Astrocyte (in vitro differentiated cells and primary cell): ENCODE data around the gene KCNA3. TPM values are rescaled to one million over a fixed set of nuclear protein-coding genes. Genes with fewer than 3 reads are reported as not detected.

Experiments used
- DNase-seq: peaks from one replicate; pipeline ENCODE4 v3.0.0-alpha.2; 2010; ENCODE audit warnings: low read depth
- FAIRE-seq: peaks from 2 replicates; lab custom pipeline; 2011; peaks lifted over from hg19 to GRCh38; lab: Jason Lieb, UNC
- H2AFZ ChIP-seq: 2 replicates; pipeline ENCODE4 v1.6.0; 2012; ENCODE audit warnings: low read depth, low read length, inconsistent platforms
- H3K27ac ChIP-seq: 2 replicates; pipeline ENCODE4 v1.5.1; 2011; ENCODE audit warnings: low read depth, low read length, inconsistent platforms
- H3K27me3 ChIP-seq: 2 replicates; pipeline ENCODE4 v1.6.0; 2011; ENCODE audit warnings: low read length, inconsistent platforms; ENCODE audit not compliant: insufficient read depth
- H3K36me3 ChIP-seq: 2 replicates; pipeline ENCODE4 v1.5.1; 2011; ENCODE audit warnings: low read length, inconsistent platforms; ENCODE audit not compliant: insufficient read depth
- H3K4me1 ChIP-seq: 2 replicates; pipeline ENCODE4 v1.5.1; 2011; ENCODE audit warnings: low read length, inconsistent platforms; ENCODE audit not compliant: insufficient read depth
- H3K4me2 ChIP-seq: 2 replicates; pipeline ENCODE4 v1.6.0; 2012; ENCODE audit warnings: low read length, inconsistent platforms
- H3K4me3 ChIP-seq: 2 replicates; pipeline ENCODE4 v1.5.1; 2011; ENCODE audit warnings: low read depth, mild to moderate bottlenecking, low read length, inconsistent platforms; ENCODE audit not compliant: insufficient read depth
- H3K79me2 ChIP-seq: 2 replicates; pipeline ENCODE4 v1.6.0; 2012; ENCODE audit warnings: mild to moderate bottlenecking, low read length, inconsistent platforms; ENCODE audit not compliant: insufficient read depth
- H3K9ac ChIP-seq: 2 replicates; pipeline ENCODE4 v1.6.0; 2012; ENCODE audit warnings: mild to moderate bottlenecking, low read length, inconsistent platforms
- H3K9me3 ChIP-seq: 2 replicates; pipeline ENCODE4 v1.5.1; 2012; ENCODE audit warnings: low read depth, mild to moderate bottlenecking, low read length, inconsistent platforms; ENCODE audit not compliant: insufficient read depth
- H4K20me1 ChIP-seq: 2 replicates; pipeline ENCODE4 v1.6.0; 2012; ENCODE audit warnings: low read length, inconsistent platforms; ENCODE audit not compliant: insufficient read depth
- H3K27ac Mint-ChIP-seq: one replicate; pipeline ENCODE4 v1.8.0; 2021; ENCODE audit warnings: mild to moderate bottlenecking, mixed read lengths; ENCODE audit not compliant: unreplicated experiment
- H3K27me3 Mint-ChIP-seq: one replicate; pipeline ENCODE4 v1.8.0; 2021; ENCODE audit warnings: low read depth, mixed read lengths; ENCODE audit not compliant: unreplicated experiment
- H3K36me3 Mint-ChIP-seq: one replicate; pipeline ENCODE4 v1.8.0; 2021; ENCODE audit warnings: low read depth, mixed read lengths; ENCODE audit not compliant: unreplicated experiment
- H3K4me1 Mint-ChIP-seq: one replicate; pipeline ENCODE4 v1.8.0; 2021; ENCODE audit warnings: low read depth, mixed read lengths; ENCODE audit not compliant: unreplicated experiment
- H3K4me3 Mint-ChIP-seq: one replicate; pipeline ENCODE4 v1.8.0; 2021; ENCODE audit warnings: mild to moderate bottlenecking, moderate library complexity, mixed read lengths; ENCODE audit not compliant: unreplicated experiment
- H3K9me3 Mint-ChIP-seq: one replicate; pipeline ENCODE4 v1.8.0; 2021; ENCODE audit warnings: mild to moderate bottlenecking, mixed read lengths; ENCODE audit not compliant: unreplicated experiment
- EZH2 ChIP-seq: IDR thresholded peaks from 2 replicates; pipeline ENCODE4 v1.6.1; 2012; ENCODE audit warnings: mild to moderate bottlenecking, low read length, inconsistent platforms; ENCODE audit not compliant: insufficient read depth
- total RNA-seq: library from RNA; stranded (reverse); gene quantifications from 2 replicates; pipeline ENCODE4 v1.2.1, GENCODE V29; 2021
- TF ChIP-seq, protein P1 (sequence below): IDR thresholded peaks from 2 replicates; pipeline ENCODE4 v1.5.1; 2011; ENCODE audit warnings: low read depth, mild to moderate bottlenecking, inconsistent platforms, low read length, moderate library complexity; ENCODE audit not compliant: insufficient read depth

The KCNA3 gene
- total RNA-seq, 1 donor from 2014 or later, result 0.09 TPM

DNA sequence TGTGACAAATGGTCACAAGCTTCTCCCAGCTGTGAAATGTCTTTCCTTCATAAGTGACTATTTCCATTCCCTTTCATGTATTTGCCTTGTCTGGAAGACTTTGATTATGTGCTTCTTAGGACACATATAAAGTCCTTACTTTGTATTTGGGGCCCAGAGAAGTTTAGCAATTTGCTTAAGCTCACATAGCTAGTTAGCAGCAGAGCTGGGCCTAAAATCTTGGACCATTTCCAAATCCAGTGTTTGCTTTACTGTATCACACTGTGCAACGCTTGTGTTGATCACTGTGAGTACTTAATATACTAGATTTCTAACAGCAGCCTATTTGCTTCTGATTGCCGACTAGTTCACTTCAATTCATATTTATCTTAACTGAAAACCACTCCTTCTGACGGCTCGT lies 2.2 kb upstream of the KCNA3 start:
- Mint-ChIP-seq H3K27ac (no peak overlapping the region), H3K4me3 (no peak overlapping the region)

DNA sequence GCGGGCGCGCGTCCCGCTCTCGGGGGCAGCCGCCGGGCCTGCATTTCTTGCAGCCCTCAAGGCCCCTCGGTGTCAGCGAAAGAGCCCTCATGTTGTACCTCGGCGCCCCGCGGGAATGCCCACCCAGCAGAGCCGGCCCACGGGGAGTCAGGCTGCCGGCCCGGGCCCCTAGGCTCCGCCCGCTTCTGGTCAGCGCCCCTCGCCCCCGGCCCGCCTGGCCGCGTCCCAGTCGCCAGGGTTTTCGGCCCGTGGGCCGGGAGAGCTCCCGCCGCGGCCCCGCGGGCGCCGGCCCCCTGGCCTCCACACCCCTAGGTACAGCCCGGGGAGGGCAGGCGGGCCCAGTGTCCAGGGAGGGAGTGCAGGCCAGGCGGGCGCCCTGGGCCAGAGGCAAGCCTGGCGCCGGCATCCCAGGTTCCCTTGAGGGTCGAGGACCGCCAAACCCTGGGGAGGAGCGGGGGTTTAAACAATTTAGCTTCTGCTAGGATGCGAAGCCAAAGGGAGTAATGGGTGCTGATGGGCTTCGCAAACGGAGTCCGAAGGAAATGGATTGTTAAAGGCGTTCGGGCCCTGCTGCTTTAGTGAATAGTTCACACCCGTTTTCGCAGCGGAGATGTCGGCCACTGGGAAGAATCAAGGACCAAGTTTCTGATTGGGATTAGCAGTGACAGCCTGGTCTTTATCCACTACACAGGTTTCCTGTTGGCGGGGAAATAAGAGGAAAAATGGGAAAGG lies 486 bp upstream of the KCNA3 start:
- no peak overlapping the region for H3K27ac Mint-ChIP-seq
- TF ChIP-seq EZH2, result peak; percentile 76
- TF ChIP-seq, protein P1, sequence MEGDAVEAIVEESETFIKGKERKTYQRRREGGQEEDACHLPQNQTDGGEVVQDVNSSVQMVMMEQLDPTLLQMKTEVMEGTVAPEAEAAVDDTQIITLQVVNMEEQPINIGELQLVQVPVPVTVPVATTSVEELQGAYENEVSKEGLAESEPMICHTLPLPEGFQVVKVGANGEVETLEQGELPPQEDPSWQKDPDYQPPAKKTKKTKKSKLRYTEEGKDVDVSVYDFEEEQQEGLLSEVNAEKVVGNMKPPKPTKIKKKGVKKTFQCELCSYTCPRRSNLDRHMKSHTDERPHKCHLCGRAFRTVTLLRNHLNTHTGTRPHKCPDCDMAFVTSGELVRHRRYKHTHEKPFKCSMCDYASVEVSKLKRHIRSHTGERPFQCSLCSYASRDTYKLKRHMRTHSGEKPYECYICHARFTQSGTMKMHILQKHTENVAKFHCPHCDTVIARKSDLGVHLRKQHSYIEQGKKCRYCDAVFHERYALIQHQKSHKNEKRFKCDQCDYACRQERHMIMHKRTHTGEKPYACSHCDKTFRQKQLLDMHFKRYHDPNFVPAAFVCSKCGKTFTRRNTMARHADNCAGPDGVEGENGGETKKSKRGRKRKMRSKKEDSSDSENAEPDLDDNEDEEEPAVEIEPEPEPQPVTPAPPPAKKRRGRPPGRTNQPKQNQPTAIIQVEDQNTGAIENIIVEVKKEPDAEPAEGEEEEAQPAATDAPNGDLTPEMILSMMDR, result no peak

More for the DNA sequence above, 2.2 kb upstream of the KCNA3 start:
- H3K36me3 Mint-ChIP-seq, result peaks cover 7% of the 10 kb centered on the region
- H3K27me3 ChIP-seq, result peaks cover 40% of the 10 kb centered on the region
- H3K9me3 Mint-ChIP-seq, result peaks cover 15% of the 10 kb centered on the region
- H3K4me3 ChIP-seq, result no peak overlapping the region
- DNase-seq (no peak), FAIRE-seq (no peak)
- peaks cover 12% of the 10 kb centered on the region for H3K9me3 ChIP-seq
- H3K27ac ChIP-seq, result no peak overlapping the region
- TF ChIP-seq, protein P1, result no peak
- TF ChIP-seq EZH2, result no peak
- no peak overlapping the region for H3K9ac ChIP-seq
- H4K20me1 ChIP-seq, result no peaks in the 10 kb centered on the region
- H3K4me1 ChIP-seq, result no peaks in the 10 kb centered on the region
- peaks cover 2% of the 10 kb centered on the region for H3K4me1 Mint-ChIP-seq
- H3K36me3 ChIP-seq, result no peaks in the 10 kb centered on the region
- H3K27me3 Mint-ChIP-seq, result peaks cover 69% of the 10 kb centered on the region
- no peaks in the 10 kb centered on the region for H3K79me2 ChIP-seq
- no peak overlapping the region for H3K4me2 ChIP-seq
- H2AFZ ChIP-seq, result no peak overlapping the region

DNA sequence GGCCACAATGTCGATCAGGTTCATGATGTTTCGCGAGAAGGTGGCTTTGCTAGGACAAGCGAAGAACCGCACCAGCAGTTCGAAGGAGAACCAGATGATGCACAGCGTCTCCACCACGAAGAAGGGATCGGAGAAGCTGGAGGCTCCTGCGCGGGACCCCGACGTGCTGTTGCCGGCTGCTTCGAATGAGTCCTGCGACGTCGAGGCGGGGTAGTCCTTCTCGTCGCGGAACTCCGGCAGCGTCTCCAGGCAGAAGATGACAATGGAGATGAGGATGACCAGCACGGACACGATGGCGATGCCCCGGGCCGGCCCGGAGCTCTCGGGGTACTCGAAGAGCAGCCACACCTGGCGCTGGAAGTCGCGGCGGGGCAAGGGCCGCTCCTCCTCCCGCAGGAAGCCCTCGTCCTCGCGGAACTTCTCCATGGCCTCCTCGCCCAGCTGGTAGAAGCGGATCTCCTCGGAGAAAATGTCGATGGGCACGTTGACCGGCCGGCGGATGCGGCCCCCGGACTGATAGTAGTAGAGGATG lies 869 bp downstream of the KCNA3 start:
- Histone ChIP-seq H3K4me3 (peak overlapping the region; percentile 33), H3K4me2 (peak overlapping the region; percentile 76), H4K20me1 (no peaks in the 10 kb centered on the region), H3K27me3 (peaks cover 47% of the 10 kb centered on the region), H3K9me3 (peaks cover 12% of the 10 kb centered on the region), H3K4me1 (no peaks in the 10 kb centered on the region), H3K36me3 (no peaks in the 10 kb centered on the region), H3K27ac (no peak overlapping the region), H3K79me2 (no peaks in the 10 kb centered on the region), H3K9ac (no peak overlapping the region), H2AFZ (peak overlapping the region; percentile 56)
- Mint-ChIP-seq H3K36me3 (peaks cover 7% of the 10 kb centered on the region), H3K4me1 (peaks cover 2% of the 10 kb centered on the region), H3K27me3 (peaks cover 75% of the 10 kb centered on the region), H3K9me3 (peaks cover 13% of the 10 kb centered on the region), H3K4me3 (peak overlapping the region; percentile 79), H3K27ac (no peak overlapping the region)
- DNase-seq (no peak), FAIRE-seq (no peak)
- TF ChIP-seq, protein P1, result no peak
- TF ChIP-seq EZH2, result no peak

More for the DNA sequence above, 486 bp upstream of the KCNA3 start:
- Mint-ChIP-seq H3K4me3 (peak overlapping the region; percentile 72), H3K36me3 (peaks cover 7% of the 10 kb centered on the region), H3K4me1 (peaks cover 2% of the 10 kb centered on the region), H3K27me3 (peaks cover 76% of the 10 kb centered on the region), H3K9me3 (peaks cover 15% of the 10 kb centered on the region)
- Histone ChIP-seq H3K4me1 (no peaks in the 10 kb centered on the region), H3K4me3 (peak overlapping the region; percentile 33), H3K9ac (no peak overlapping the region), H3K36me3 (no peaks in the 10 kb centered on the region), H3K4me2 (peak overlapping the region; percentile 76), H3K79me2 (no peaks in the 10 kb centered on the region), H3K27me3 (peaks cover 47% of the 10 kb centered on the region), H3K27ac (no peak overlapping the region), H3K9me3 (peaks cover 12% of the 10 kb centered on the region), H4K20me1 (no peaks in the 10 kb centered on the region), H2AFZ (peak overlapping the region; percentile 26)
- DNase-seq (no peak), FAIRE-seq (no peak)
